Stimulated activated naive B cell treated with anti-CD40 and anti-IgM and Interleukin-4, amounts not matched to agents 10 μg/mL and 1 μg/mL and 100 μg/mL, for 72 hours (primary cell): ENCODE results near the gene KRTAP10-2.

Source experiments
- ATAC-seq, 2 donors: fragments of 150-1000 bp; cut with Tn5 transposase; replicated peaks; 2 replicates each; pipeline ENCODE4 v1.10.0; 2021; ENCODE audit warnings: moderate library complexity in 1 of 2
- DNase-seq: peaks from one replicate; pipeline ENCODE4 v3.0.0; 2021
- H3K27ac Mint-ChIP-seq: one replicate; pipeline ENCODE4 v1.8.0; 2022; ENCODE audit warnings: mild to moderate bottlenecking, mixed read lengths
- H3K27me3 Mint-ChIP-seq, 2 donors: one replicate each; pipeline ENCODE4 v1.8.0; 2022; ENCODE audit warnings: mixed read lengths in 2 of 2
- H3K36me3 Mint-ChIP-seq, 2 donors: one replicate each; pipeline ENCODE4 v1.8.0; 2022; ENCODE audit warnings: mixed read lengths in 2 of 2, mild to moderate bottlenecking in 1 of 2
- H3K4me1 Mint-ChIP-seq, 2 donors: one replicate each; pipeline ENCODE4 v1.8.0; 2022; ENCODE audit warnings: mixed read lengths in 2 of 2, mild to moderate bottlenecking in 1 of 2
- H3K4me3 Mint-ChIP-seq, 2 donors: one replicate each; pipeline ENCODE4 v1.8.0; 2022; ENCODE audit warnings: mild to moderate bottlenecking in 2 of 2, mixed read lengths in 2 of 2, moderate library complexity in 1 of 2
- H3K9me3 Mint-ChIP-seq, 2 donors: one replicate each; pipeline ENCODE4 v1.8.0; 2022; ENCODE audit warnings: mixed read lengths in 2 of 2, mild to moderate bottlenecking in 1 of 2

KRTAP10-2 gene

DNA sequence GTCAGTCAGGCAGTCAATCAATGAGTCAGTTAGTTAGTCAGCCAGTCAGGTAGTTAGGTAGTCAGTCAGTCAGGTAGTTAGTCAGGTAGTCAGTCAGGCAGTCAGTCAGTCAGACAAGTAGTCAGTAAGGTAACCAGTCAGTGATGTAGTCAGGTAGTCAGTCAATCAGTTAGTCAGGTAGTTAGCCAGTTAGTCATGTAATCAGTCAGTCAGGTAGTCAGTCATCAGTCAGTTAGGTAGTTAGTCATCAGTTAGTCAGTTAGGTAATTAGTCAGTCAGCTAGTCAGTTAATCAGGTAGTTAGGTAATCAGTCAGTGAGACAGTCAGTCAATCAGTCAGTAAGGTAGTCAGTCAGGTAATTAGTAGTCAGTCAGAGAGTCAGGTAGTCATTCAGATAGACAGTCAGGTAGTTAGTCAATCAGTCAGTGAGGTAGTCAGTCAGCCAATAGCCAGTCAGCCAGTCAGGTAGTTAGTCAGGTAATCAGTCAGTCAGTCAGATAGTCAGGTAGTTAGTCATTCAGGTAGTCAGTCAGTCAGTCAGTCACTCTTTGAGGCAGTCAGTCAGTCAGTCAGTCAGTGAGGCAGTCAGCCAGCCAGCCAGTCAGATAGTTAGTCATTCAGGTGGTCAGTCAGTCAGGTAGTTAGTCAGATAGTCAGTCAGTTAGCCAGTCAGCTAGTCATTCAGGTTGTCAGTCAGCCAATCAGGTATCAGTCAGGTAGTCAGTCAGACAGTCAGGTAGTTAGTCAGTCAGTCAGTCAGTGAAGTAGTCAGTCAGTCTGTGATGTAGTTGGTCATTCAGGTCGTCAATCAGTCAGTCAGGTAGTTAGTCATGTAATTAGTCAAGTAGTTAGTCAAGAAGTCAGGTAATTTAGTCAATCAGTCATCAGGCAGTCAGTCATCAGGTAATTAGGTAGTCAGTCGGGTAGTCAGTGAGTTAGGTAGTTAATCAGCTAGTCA is 26.6 kb downstream of the KRTAP10-2 start:
- no peak overlapping the region for H3K27ac Mint-ChIP-seq
- no peaks in the 10 kb centered on the region for H3K36me3 Mint-ChIP-seq
- H3K9me3 Mint-ChIP-seq: no peaks in the 10 kb centered on the region
- H3K4me3 Mint-ChIP-seq: no peak overlapping the region
- no peaks in the 10 kb centered on the region for H3K4me1 Mint-ChIP-seq
- no peaks in the 10 kb centered on the region for H3K27me3 Mint-ChIP-seq
- DNase-seq (no peak), ATAC-seq (no peak)

DNA sequence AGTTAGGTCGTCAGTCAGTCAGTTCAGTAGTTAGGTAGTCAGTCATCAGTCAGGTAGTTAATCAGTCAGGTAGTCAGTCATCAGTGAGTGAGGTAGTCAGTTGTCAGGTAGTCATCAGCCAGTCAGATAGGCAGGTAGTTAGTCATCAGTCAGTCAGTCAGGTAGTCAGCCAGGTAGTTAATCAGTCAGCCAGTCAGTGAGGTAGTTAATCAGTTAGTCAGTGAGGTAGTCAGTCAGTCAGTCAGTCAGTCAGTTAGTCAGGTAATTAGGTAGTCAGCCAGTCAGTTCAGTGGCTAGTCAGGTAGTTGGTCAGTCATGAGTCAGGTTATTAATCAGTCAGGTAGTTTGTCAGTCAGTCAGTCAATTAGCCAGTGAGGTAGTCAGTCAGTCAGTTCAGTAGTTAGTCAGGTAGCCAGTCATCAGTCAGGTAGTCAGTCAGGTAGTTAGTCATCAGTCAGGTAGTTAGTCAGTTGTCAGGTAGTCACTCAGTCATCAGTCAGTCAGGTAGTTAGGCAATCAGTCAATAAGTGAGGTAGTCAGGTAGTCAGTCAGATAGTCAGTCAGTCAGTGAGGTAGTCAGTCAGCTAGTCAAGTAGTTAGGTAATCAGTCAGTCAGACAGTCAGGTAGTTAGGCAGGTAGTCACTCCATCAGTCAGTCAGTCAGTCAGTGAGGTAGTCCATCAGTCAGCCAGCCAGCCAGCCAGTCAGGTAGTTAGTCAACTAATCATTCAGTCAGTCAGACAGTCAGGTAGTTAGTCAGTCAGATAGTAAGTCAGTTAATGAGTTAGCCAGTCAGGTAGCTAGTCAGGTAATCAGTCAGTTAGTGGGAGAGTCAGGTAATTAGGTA is 27.5 kb downstream of the KRTAP10-2 start:
- Mint-ChIP-seq H3K9me3 (no peaks in the 10 kb centered on the region), H3K36me3 (no peaks in the 10 kb centered on the region), H3K4me1 (no peaks in the 10 kb centered on the region), H3K27me3 (no peaks in the 10 kb centered on the region), H3K27ac (no peak overlapping the region), H3K4me3 (no peak overlapping the region)
- no peak for DNase-seq
- no peak for ATAC-seq

DNA sequence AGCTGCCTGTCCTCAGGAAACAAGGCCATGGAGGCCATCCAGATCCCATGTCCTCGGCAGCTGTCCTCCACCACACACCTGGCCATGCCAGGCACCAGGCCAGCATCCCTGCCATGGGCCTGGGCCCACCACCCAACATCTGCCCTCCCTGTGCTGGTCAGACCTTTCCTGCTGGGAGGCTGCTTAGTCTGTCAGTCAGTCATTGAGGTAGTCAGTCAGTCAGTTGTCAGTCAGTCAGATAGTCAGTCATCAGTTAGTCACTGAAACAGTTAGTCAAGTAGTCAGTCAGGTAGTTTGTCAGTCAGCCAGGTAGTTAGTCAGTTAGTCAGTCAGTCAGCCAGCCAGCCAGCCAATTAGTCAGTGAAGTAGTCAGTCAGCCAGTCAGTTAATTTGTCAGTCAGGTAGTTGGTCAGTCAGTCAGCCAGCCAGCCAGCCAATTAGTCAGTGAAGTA is 28.5 kb downstream of the KRTAP10-2 start:
- no peaks in the 10 kb centered on the region for H3K36me3 Mint-ChIP-seq
- no peaks in the 10 kb centered on the region for H3K27me3 Mint-ChIP-seq
- no peak overlapping the region for H3K4me3 Mint-ChIP-seq
- no peak overlapping the region for H3K27ac Mint-ChIP-seq
- no peak for DNase-seq
- ATAC-seq: no peak
- no peaks in the 10 kb centered on the region for H3K4me1 Mint-ChIP-seq
- peaks cover 0 to 2% of the 10 kb centered on the region in 2 donors for H3K9me3 Mint-ChIP-seq

DNA sequence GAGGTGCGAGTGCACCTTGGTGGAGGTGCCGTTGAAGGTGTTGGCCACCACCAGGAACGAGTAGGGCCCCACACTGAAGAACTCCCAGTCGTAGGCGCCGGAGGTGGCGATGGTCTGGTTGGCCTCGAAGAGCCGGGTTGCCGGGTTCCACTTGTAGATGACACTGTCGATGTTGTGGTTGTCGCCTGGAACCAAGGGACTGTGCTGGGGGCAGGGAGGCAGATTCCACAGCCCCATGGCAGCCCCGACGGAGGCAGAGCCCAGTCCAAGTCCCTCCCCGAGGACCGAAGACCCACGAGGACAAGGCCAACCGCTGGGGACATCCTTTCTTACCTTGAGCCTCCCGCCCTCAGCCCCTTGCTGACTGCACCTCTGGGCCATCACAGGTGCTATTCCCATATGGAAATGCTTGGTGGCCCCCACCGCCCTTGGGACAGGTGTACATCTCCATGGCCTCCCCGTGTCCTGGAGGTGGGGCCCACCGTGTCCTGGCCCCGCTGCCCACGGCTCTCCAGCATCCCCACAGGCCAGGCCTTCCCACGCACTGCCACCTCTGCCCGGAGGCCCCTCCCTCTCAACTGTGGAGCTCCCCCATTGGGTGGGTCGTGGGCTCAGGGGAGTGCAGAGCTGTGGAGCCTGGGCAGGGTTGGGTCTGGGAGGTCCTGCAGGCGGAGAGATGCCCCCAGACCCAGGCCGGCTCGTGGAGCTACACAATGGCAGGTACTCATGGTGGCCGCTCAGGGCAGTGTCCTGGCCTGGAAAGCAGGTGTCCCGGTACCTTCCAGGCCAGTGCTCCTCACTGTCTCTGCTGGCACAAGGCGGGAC is 29.2 kb downstream of the KRTAP10-2 start:
- Mint-ChIP-seq H3K27me3 (no peaks in the 10 kb centered on the region), H3K9me3 (peaks cover 0 to 5% of the 10 kb centered on the region in 2 donors), H3K27ac (no peak overlapping the region), H3K4me1 (no peaks in the 10 kb centered on the region), H3K36me3 (no peaks in the 10 kb centered on the region), H3K4me3 (no peak overlapping the region)
- DNase-seq (no peak), ATAC-seq (no peak)

DNA sequence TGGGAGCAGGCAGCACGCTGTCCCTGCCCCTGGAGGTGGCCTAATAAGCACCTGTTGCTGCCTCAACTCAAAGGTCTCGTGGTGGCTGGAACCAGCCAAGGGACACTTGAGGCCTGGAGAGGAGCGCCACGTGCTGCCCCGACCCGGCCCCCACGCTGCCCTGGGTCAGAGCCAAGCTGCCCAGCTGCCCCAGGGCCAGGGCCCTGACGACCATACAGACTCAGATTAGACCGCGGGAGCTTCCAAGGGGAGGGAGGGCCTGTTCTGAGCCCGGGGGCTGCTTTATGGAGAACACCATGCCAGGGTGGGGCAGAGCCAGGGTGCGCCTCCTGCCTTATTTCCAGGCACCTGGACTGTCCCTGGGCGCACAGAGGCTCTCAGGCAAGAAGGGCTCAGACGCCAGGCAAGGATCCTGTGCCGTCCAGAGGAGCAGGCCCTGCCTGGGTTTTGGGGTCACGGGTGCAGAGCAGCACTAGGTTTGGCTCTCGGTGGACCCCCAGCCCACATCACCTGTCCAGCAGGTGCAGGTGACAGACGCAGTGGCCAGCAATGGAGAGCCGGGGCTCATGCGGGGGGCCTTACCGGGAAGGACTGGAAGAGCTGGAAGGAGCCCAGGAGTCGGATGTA is 29.9 kb downstream of the KRTAP10-2 start:
- ATAC-seq (no peak), DNase-seq (no peak)
- Mint-ChIP-seq H3K36me3 (no peaks in the 10 kb centered on the region), H3K27me3 (no peaks in the 10 kb centered on the region), H3K27ac (no peak overlapping the region), H3K9me3 (peaks cover 0 to 5% of the 10 kb centered on the region in 2 donors), H3K4me3 (no peak overlapping the region), H3K4me1 (no peaks in the 10 kb centered on the region)

DNA sequence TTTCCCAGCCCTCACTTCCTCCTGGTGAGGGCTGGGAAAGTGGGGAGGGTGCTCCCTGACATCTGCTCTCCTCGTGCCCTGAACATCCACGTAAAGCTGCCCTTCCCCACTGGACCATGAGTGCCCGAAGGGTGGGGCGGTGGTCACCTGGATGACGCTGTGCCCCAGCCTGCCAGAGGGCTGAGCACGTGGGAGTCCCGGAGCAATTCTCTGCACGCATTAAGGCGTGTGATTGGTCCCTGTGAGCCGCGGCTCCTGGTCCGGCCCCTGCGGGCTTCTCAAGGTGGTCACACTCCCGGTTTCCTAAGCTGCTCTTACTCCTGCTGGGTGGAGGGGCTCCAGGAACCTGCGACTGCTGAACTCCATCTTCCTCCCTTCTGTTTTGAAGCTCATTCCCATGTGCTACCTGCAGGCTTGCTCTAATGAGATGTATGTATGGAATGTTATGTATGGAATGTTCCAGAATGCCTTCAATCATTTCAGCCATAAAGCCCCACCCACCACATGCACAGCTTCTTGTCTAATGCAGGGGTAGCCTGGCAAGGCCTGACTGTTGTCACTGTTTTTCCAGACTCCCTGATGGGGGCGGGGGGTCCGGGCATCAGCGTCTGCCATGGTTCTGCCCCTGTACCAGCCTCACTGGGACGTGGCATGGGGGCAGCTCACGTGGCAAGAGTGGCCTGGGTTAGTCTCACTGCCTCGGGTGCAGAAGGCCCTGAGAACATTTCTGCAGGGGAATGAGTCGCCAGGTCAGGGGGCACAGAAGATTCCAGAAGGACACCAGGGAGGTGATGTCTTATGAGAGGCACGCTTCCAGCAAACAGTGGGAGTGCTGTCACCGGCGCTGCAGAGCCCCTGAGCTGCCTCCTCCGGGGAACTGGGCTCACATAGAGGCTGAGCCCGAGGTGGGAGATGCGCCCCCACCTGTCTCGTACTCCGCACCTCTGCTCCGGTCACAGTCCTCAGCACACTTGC is 30.7 kb downstream of the KRTAP10-2 start:
- no peak overlapping the region for H3K4me3 Mint-ChIP-seq
- ATAC-seq: no peak
- peaks cover 0 to 5% of the 10 kb centered on the region in 2 donors for H3K9me3 Mint-ChIP-seq

DNA sequence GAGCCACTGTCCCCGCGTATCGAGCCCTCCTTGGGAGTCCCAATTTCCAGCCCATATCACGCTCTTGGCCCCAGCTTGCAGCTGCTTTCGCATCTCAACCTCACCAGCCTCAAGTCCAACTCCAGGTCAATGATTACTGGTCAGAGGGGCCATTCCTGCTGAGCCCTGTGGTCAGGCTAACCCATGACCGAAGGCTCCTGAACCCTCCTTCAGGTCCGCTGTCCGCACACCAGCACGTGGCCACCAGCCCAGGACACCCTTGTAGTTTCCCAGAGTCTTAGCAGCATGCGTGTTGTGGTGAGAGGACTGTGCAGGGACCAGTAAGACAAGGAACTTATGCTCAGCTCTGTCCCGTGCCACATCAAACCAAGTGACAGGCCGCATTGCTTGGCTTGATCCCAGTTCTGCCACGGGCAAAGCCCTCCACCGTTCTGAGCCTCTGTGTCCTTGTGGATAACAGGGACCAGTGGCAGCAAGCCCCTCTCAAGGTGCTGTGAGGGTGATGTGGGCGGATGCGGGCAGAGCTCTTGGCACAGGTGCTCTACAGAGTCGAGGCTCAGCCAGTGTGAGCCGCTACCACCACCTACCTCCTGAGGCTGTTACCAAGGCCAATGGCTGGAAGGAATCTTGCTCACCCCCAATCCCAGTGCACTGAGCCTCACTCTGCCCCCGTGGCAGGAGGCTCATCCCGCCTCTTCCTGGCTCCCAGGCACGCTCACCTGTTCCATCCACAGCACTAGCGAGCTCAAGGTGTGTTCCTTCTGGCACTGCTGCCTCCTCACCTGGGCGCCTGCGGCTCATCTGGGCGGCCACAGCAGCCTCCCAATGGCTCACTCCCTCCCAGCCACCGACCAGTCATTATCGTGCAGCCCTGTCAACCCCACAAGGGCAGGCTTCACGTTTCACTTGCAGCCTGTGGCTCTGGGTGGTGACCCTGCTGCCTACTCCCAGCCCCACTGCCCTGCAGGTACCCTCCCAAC is 31.7 kb downstream of the KRTAP10-2 start:
- Mint-ChIP-seq H3K27ac (no peak overlapping the region), H3K4me1 (no peaks in the 10 kb centered on the region), H3K9me3 (peaks cover 0 to 5% of the 10 kb centered on the region in 2 donors), H3K27me3 (no peaks in the 10 kb centered on the region), H3K36me3 (no peaks in the 10 kb centered on the region), H3K4me3 (no peak overlapping the region)
- no peak for ATAC-seq
- no peak for DNase-seq

More for the DNA sequence above, 30.7 kb downstream of the KRTAP10-2 start:
- no peak for DNase-seq
- no peaks in the 10 kb centered on the region for H3K36me3 Mint-ChIP-seq
- no peak overlapping the region for H3K27ac Mint-ChIP-seq
- H3K4me1 Mint-ChIP-seq: no peaks in the 10 kb centered on the region
- H3K27me3 Mint-ChIP-seq: no peaks in the 10 kb centered on the region

DNA sequence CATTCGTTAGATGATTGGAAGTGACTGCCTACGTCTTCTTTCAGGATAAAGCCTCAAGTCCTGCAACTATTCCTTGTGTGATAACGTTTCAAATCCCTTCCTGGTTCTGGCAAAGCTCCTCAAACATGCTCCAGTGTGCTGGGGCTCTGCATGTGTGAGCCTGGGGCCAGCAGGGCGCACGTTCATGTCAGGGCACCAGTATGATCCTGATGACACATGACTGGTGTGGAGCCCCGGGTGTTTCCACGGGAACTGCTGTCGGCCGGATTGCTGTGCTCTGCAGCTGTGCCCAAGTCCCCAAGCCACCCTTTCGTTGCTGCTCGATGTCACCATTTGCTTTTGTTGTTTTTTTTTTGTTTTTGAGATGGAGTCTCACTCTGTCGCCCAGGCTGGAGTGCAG is 32.6 kb downstream of the KRTAP10-2 start:
- no peak for ATAC-seq
- H3K27ac Mint-ChIP-seq: no peak overlapping the region
- no peak for DNase-seq
- H3K4me1 Mint-ChIP-seq: no peaks in the 10 kb centered on the region
- H3K36me3 Mint-ChIP-seq: no peaks in the 10 kb centered on the region
- H3K4me3 Mint-ChIP-seq: no peak overlapping the region
- H3K9me3 Mint-ChIP-seq: peaks cover 0 to 5% of the 10 kb centered on the region in 2 donors
- no peaks in the 10 kb centered on the region for H3K27me3 Mint-ChIP-seq

DNA sequence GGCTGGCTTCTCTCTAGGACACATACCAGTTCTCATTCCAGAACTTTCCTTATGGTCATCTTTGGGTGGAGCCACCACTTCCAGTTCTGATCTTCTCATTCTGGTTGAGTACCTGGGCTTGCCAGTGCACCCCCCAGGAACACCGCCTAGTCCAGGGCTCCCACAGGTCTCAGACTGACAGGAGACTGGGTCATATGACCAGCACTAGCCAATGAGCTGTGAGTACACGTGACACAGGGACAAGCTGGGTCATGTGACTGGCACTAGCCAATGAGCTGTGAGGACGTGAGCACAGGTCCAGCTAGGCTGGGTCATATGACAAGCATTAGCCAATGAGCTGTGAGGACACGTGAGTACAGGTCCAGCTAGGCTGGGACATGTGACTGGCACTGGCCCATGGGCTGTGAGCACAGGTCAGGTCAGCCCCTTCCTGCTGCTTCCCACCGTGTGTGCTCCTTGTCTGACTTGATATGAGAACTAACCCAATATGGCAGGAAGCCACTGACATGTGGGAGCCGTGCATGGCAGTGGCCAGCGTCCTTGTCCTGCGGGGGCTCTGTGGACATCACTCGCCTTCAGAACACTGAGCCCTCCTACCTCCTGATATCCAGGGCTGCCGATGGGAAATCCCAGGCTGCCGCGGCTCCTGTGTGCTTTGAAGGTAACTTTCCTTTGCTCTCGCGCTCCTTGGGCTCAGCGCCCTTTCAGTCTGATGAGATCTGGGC is 34.0 kb downstream of the KRTAP10-2 start:
- Mint-ChIP-seq H3K27me3 (peaks cover 0 to 3% of the 10 kb centered on the region in 2 donors), H3K36me3 (no peaks in the 10 kb centered on the region), H3K9me3 (peaks cover 0 to 5% of the 10 kb centered on the region in 2 donors), H3K4me3 (no peak overlapping the region), H3K4me1 (no peaks in the 10 kb centered on the region), H3K27ac (no peak overlapping the region)
- ATAC-seq: peak; percentile 25 to 50
- DNase-seq: no peak

DNA sequence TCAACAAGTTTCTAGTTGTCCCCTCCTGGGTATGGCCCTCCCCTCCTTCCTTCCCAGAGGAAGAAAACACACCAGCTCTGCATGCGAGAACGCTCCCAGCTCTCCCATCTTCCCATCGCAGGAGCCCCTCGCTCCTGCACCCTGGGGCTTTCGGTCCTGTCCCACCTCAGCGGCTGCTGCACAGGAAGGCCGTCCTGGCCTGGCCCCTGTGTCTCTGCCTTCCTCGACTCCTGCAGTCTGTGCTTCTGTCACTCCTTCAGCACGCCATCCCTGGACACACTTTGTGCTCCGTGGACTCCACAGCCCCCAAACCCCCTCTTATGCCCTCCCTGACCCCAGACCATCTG is 34.5 kb downstream of the KRTAP10-2 start:
- DNase-seq (no peak), ATAC-seq (no peak)
- Mint-ChIP-seq H3K27ac (no peak overlapping the region), H3K27me3 (peaks cover 0 to 8% of the 10 kb centered on the region in 2 donors), H3K4me1 (no peaks in the 10 kb centered on the region), H3K9me3 (peaks cover 0 to 5% of the 10 kb centered on the region in 2 donors), H3K4me3 (no peak overlapping the region), H3K36me3 (no peaks in the 10 kb centered on the region)

DNA sequence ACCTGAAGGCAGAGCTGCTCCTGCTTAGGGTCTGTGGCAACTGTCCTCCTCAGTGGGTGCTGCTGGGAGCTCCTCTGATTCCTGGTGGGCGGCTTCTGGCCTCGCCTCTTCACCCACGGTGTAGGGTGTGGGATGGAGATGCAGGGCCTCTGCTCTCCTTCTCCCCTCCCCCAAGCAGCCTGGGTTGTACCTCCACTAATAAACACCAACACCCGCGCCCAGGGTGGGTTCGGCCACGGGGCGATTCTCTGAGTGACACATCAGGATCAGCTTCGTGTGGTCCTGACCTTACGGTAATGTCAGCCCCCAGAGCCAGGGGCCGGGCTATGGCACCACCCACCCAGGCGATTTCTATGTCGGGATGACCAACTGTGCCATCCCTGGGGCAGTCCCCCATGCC is 35.0 kb downstream of the KRTAP10-2 start:
- H3K27me3 Mint-ChIP-seq: peaks cover 0 to 13% of the 10 kb centered on the region in 2 donors
- ATAC-seq (no peak), DNase-seq (no peak)
- H3K27ac Mint-ChIP-seq: no peak overlapping the region
- no peak overlapping the region for H3K4me3 Mint-ChIP-seq
- H3K4me1 Mint-ChIP-seq: no peaks in the 10 kb centered on the region
- H3K36me3 Mint-ChIP-seq: no peaks in the 10 kb centered on the region
- H3K9me3 Mint-ChIP-seq: peaks cover 0 to 5% of the 10 kb centered on the region in 2 donors
